ENCODE results near the gene LTBP2. TPM values are rescaled to one million over a fixed set of nuclear protein-coding genes. Genes with fewer than 3 reads are reported as not detected.
A peak's percentile ranks its signal among the peaks of the same experiment; 100 is the strongest.

The LTBP2 gene
- total RNA-seq, 1 donor from 2014 or later: 1.3 TPM

DNA sequence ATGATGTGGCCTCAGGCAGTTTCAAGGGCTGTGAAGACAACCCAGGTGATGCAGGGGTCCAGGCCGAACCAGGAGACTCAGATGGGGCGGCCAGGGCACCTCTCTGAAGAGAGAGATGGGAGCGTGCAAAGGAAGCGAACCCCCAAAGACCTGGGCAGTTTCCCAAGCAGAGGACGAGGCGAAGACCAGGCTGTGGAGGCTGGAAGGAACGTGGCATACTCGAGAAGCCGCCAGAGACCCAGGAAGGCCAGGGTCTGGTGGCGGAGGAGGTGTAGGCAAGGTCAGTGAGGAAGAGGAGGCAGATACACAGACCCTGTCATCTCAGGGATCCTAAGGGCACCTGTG is 24.7 kb downstream of the LTBP2 start:
- peaks cover 10% of the 10 kb centered on the region for H3K4me1 Mint-ChIP-seq
- H3K4me3 Mint-ChIP-seq: no peak overlapping the region
- no peaks in the 10 kb centered on the region for H3K36me3 Mint-ChIP-seq (ENCODE audit: low read depth)
- peak overlapping the region; percentile 47 for H3K27ac Mint-ChIP-seq (ENCODE audit: unreplicated experiment)
- no peaks in the 10 kb centered on the region for H3K27me3 Mint-ChIP-seq (ENCODE audit: low read depth)
- DNase-seq (ENCODE audit: low read depth, low spot score): no peak
- H3K9me3 Mint-ChIP-seq: no peaks in the 10 kb centered on the region
- TF ChIP-seq, protein P1, sequence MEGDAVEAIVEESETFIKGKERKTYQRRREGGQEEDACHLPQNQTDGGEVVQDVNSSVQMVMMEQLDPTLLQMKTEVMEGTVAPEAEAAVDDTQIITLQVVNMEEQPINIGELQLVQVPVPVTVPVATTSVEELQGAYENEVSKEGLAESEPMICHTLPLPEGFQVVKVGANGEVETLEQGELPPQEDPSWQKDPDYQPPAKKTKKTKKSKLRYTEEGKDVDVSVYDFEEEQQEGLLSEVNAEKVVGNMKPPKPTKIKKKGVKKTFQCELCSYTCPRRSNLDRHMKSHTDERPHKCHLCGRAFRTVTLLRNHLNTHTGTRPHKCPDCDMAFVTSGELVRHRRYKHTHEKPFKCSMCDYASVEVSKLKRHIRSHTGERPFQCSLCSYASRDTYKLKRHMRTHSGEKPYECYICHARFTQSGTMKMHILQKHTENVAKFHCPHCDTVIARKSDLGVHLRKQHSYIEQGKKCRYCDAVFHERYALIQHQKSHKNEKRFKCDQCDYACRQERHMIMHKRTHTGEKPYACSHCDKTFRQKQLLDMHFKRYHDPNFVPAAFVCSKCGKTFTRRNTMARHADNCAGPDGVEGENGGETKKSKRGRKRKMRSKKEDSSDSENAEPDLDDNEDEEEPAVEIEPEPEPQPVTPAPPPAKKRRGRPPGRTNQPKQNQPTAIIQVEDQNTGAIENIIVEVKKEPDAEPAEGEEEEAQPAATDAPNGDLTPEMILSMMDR (conservative IDR thresholded peaks at IDR 0.05): no peak

DNA sequence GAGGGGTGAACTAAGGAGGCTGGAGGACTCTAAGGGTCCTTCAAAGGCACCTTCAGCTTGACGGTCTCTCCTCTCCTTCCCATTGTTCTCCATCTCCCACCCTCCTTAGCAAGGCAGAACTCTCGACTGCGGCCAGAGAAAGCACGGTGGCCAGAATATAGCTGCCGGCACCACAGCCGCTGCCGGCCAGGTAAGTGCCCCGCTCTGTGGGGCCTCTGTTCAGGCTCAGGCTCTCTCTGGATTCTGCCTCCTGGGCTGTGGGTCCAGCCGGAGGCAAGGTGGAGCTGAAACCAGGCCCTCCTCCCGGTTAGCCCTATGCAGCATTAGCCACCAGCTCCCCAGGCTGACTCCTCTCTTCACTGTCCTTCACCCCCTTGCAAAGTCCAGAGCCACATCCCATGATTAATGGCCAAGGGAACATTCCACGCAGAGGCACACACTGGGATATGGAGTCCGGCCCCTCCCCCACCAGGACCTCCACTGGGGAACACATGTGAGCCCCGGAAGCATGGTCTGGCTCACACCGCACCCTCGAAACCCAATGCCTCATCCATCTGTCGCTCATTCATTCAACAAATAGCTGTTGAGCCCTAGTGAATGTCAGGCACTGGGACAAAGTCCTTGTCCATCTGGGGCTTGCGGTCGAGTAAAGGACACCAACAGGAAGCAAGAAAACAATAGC is 25.2 kb downstream of the LTBP2 start:
- Mint-ChIP-seq H3K4me3 (no peak overlapping the region), H3K27ac (ENCODE audit: unreplicated experiment) (no peak overlapping the region), H3K4me1 (peaks cover 8% of the 10 kb centered on the region), H3K9me3 (no peaks in the 10 kb centered on the region), H3K27me3 (ENCODE audit: low read depth) (no peaks in the 10 kb centered on the region), H3K36me3 (ENCODE audit: low read depth) (no peaks in the 10 kb centered on the region)
- TF ChIP-seq, protein P1 (conservative IDR thresholded peaks at IDR 0.05): no peak
- no peak for DNase-seq (ENCODE audit: low read depth, low spot score)

DNA sequence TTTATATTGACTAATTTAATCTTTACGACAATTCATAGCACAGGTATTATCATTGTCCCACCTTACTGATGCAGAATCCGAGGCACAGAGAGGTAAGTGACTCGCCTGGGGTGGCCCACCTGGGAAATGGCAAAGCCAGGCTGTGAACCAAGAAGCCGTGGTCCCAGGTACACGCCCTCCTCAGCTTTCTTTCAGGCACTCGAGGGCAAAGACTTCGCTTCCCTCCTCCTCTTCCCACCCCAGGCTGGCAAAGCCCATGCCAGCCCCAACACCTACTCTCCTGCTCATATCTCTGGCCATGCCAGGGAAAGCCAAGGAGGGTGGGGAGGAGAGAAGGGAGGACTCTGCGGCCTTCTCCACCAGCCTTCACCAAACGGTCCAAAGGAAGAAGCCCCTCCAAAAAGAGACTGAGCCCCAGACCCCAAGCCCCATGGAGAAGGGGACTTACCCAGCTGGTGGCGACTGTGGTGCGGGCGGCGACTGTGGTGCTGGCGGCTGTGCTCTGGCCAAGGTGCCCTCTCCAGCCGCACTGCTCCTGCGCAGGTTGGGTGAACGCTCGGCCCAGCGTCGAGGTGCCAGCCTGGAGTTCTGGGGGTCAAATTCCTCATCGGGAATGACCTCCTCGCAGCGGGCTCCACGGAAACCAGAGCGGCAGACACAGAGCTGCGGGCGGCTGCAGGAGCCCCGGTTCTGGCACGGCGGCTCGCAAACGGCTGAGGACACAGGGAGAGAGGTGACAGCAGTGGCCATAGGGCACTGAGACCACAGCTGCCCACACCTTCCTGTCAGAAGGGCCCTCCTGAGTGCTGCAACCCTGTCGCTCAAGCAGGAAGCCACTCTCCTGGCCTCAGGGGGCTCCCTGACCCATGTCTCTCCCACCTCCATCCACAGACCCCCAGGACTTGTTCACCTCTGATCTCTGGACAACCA is 26.4 kb downstream of the LTBP2 start:
- Mint-ChIP-seq H3K27me3 (ENCODE audit: low read depth) (no peaks in the 10 kb centered on the region), H3K27ac (ENCODE audit: unreplicated experiment) (no peak overlapping the region), H3K4me1 (peaks cover 5% of the 10 kb centered on the region), H3K36me3 (ENCODE audit: low read depth) (no peaks in the 10 kb centered on the region), H3K4me3 (no peak overlapping the region), H3K9me3 (no peaks in the 10 kb centered on the region)
- TF ChIP-seq, protein P1 (conservative IDR thresholded peaks at IDR 0.05): no peak
- no peak for DNase-seq (ENCODE audit: low read depth, low spot score)

DNA sequence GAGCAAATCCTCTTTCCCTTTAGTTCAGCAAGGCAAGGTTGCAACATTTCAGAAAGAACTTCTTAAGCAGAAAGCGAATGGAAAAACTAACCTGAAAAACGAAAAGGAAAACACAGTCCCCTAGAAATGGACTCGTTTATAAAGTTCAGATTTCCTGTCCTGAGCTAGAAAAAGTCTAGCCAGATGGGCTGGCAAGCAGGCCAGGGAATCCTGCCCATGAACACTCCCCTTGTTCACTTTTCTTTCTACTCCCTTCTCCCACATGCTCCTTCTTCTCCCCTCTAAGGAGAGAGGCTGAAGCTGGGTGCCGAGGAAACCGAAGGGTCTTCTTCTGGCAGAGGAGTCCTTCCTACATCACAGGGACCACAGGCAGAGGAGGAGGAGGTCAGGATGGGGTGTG is 27.1 kb downstream of the LTBP2 start:
- TF ChIP-seq, protein P1 (conservative IDR thresholded peaks at IDR 0.05): no peak
- Mint-ChIP-seq H3K27ac (ENCODE audit: unreplicated experiment) (peak overlapping the region; percentile 83), H3K27me3 (ENCODE audit: low read depth) (no peaks in the 10 kb centered on the region), H3K36me3 (ENCODE audit: low read depth) (no peaks in the 10 kb centered on the region), H3K9me3 (no peaks in the 10 kb centered on the region), H3K4me1 (peaks cover 3% of the 10 kb centered on the region), H3K4me3 (no peak overlapping the region)
- no peak for DNase-seq (ENCODE audit: low read depth, low spot score)

DNA sequence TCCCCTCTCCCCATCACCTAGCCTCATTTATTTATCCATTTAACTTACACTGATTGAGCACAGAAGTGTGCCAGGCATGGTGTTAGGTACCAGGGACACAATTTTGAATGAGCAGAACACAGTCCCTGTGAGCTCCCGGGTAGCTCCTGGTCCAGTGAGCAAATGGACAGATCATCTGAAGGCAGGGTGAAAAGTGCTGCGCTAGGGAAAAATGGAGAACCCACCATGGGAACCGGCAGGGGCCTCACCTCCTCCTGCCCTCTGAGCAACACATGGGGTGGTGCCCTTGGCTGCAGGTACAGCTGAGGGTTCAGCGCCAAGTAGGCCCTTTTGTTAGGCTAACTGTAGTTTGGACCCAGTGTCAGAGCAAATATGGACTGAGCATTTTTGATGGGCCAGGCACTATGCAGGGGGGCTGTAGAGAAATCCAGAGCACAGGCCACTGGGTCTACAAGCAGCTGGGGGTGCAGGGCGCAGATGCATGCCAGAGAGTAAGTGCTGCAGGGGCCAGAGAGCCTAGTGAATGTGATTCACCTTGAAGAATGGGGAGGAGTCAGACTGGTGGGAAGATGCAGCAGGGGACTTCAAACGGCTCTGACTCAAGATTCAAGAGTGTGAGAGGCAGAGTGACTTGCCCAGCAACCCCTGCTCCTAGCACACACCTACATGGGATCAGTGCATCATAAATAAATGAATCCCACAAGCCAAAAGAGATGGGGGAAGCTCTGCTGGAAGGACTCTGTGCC is 28.2 kb downstream of the LTBP2 start:
- no peaks in the 10 kb centered on the region for H3K27me3 Mint-ChIP-seq (ENCODE audit: low read depth)
- no peak overlapping the region for H3K4me3 Mint-ChIP-seq
- H3K4me1 Mint-ChIP-seq: no peaks in the 10 kb centered on the region
- H3K9me3 Mint-ChIP-seq: no peaks in the 10 kb centered on the region
- no peaks in the 10 kb centered on the region for H3K36me3 Mint-ChIP-seq (ENCODE audit: low read depth)
- TF ChIP-seq, protein P1 (conservative IDR thresholded peaks at IDR 0.05): no peak
- DNase-seq (ENCODE audit: low read depth, low spot score): no peak
- no peak overlapping the region for H3K27ac Mint-ChIP-seq (ENCODE audit: unreplicated experiment)
